Activated B cell treated with CpG ODN at 0.5 μM for 24 hours (primary cell): ENCODE measurements around the gene LMAN2L. TPM values are rescaled to one million over a fixed set of nuclear protein-coding genes. Genes with fewer than 3 reads are reported as not detected.

Experiments
- ATAC-seq: fragments of 200-7000 bp; cut with Tn5 transposase; one replicate; pipeline ENCODE4 v1.10.0; 2021; ENCODE audit warnings: low read depth, mild to moderate bottlenecking, moderate library complexity
- CTCF ChIA-PET: fragments of 350-600 bp; sonication (Branson Sonifier 250); formaldehyde crosslinking; loops from one replicate; lab custom pipeline; 2021; ENCODE audit warnings: antibody characterized with exemption; lab: Charles Lee
- POLR2A ChIA-PET: fragments of 350-600 bp; sonication (Branson Sonifier 250); formaldehyde crosslinking; loops from one replicate; lab custom pipeline; 2021; ENCODE audit warnings: antibody characterized with exemption; lab: Charles Lee
- DNase-seq: peaks from one replicate; pipeline ENCODE4 v3.0.0; 2022
- H3K27ac Mint-ChIP-seq: one replicate; pipeline ENCODE4 v1.8.0; 2020; ENCODE audit warnings: mixed read lengths
- H3K27me3 Mint-ChIP-seq: one replicate; pipeline ENCODE4 v1.8.0; 2021; ENCODE audit warnings: mixed read lengths
- H3K36me3 Mint-ChIP-seq: one replicate; pipeline ENCODE4 v1.8.0; 2021; ENCODE audit warnings: low read depth, mixed read lengths
- H3K4me1 Mint-ChIP-seq: one replicate; pipeline ENCODE4 v1.8.0; 2021; ENCODE audit warnings: mixed read lengths
- H3K4me3 Mint-ChIP-seq: one replicate; pipeline ENCODE4 v1.8.0; 2020; ENCODE audit warnings: mild to moderate bottlenecking, mixed read lengths
- H3K9me3 Mint-ChIP-seq: one replicate; pipeline ENCODE4 v1.8.0; 2020; ENCODE audit warnings: mixed read lengths
- CTCF ChIP-seq: fragments of 200-600 bp; IDR thresholded peaks from one replicate; pipeline ENCODE4 v1.8.0; 2022; ENCODE audit warnings: antibody characterized with exemption, mild to moderate bottlenecking
- intact Hi-C: fragments of 100-400 bp; cut with micrococcal nuclease; formaldehyde crosslinking; loops from one replicate; pipeline ENCODE4 v1.15.1; 2024
- total RNA-seq: library from RNA; stranded (reverse); gene quantifications from 2 replicates; pipeline ENCODE4 v1.2.3, GENCODE V29; 2022

The LMAN2L gene
- total RNA-seq, 1 donor from 2014 or later, result 8.9 TPM

- no peaks in the 10 kb centered on the region for H3K27me3 Mint-ChIP-seq
- DNase-seq (no peak), ATAC-seq (no peak)
- no peaks in the 10 kb centered on the region for H3K4me1 Mint-ChIP-seq
- peaks cover 45% of the 10 kb centered on the region for H3K36me3 Mint-ChIP-seq
- CTCF ChIA-PET, result no interaction called here
- POLR2A ChIA-PET, result no interaction called here
- H3K9me3 Mint-ChIP-seq, result no peaks in the 10 kb centered on the region
- intact Hi-C loops, result no loop called here
- H3K4me3 Mint-ChIP-seq, result no peak overlapping the region
- TF ChIP-seq CTCF, result no peak
- no peak overlapping the region for H3K27ac Mint-ChIP-seq
Measured at GRCh38 chr2:96726131-96726530, 13.7 kb downstream of the LMAN2L start.

- no peaks in the 10 kb centered on the region for H3K27me3 Mint-ChIP-seq
- CTCF ChIA-PET, result no interaction called here
- POLR2A ChIA-PET, result no interaction called here
- no peak overlapping the region for H3K4me3 Mint-ChIP-seq
- no peak for TF ChIP-seq CTCF
- intact Hi-C loops, result no loop called here
- H3K27ac Mint-ChIP-seq, result no peak overlapping the region
- peaks cover 30% of the 10 kb centered on the region for H3K36me3 Mint-ChIP-seq
- no peak for DNase-seq
- ATAC-seq, result no peak
- H3K9me3 Mint-ChIP-seq, result no peaks in the 10 kb centered on the region
- no peaks in the 10 kb centered on the region for H3K4me1 Mint-ChIP-seq
Measured at GRCh38 chr2:96716388-96716787, 23.5 kb downstream of the LMAN2L start.

- Mint-ChIP-seq H3K27me3 (no peaks in the 10 kb centered on the region), H3K4me3 (no peak overlapping the region), H3K36me3 (peaks cover 35% of the 10 kb centered on the region), H3K27ac (no peak overlapping the region), H3K9me3 (no peaks in the 10 kb centered on the region), H3K4me1 (no peaks in the 10 kb centered on the region)
- CTCF ChIA-PET, result no interaction called here
- no peak for TF ChIP-seq CTCF
- POLR2A ChIA-PET, result no interaction called here
- intact Hi-C loops, result no loop called here
- ATAC-seq (no peak), DNase-seq (no peak)
Measured at GRCh38 chr2:96715658-96716057, 24.2 kb downstream of the LMAN2L start.

DNA sequence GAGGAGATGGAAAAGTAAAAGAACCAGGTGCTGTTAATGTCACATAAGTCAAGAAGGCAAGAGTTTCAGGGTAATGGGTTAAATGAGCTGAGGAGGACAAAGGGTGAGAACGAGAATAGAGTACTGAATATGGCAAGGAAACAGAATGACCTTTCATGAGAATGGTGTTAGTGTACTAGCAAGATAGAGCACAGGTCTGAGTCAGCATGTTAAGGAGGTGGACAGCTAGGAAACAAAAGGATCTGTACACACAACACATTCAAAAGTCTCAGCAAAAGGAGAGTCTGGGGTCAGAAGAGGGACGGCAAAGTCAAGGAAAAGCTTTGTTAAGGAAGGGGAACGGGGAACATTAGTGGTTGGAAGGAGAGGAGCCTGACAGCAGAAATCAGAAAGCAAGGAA lies 28.9 kb downstream of the LMAN2L start:
- ChIA-PET POLR2A (interaction anchor here (0.6 kb wide), 1 partner anchor 78 kb away, joined by 3 read pairs; no protein-coding TSS in a partner anchor), CTCF (no interaction called here)
- H3K4me1 Mint-ChIP-seq, result no peaks in the 10 kb centered on the region
- no peaks in the 10 kb centered on the region for H3K9me3 Mint-ChIP-seq
- intact Hi-C loops, result no loop called here
- H3K27me3 Mint-ChIP-seq, result no peaks in the 10 kb centered on the region
- no peak for ATAC-seq
- peaks cover 68% of the 10 kb centered on the region for H3K36me3 Mint-ChIP-seq
- TF ChIP-seq CTCF, result no peak
- no peak overlapping the region for H3K4me3 Mint-ChIP-seq
- no peak overlapping the region for H3K27ac Mint-ChIP-seq
- no peak for DNase-seq

- intact Hi-C loops, result no loop called here
- no peaks in the 10 kb centered on the region for H3K9me3 Mint-ChIP-seq
- peaks cover 37% of the 10 kb centered on the region for H3K36me3 Mint-ChIP-seq
- no peak for TF ChIP-seq CTCF
- POLR2A ChIA-PET, result no interaction called here
- H3K27ac Mint-ChIP-seq, result no peak overlapping the region
- CTCF ChIA-PET, result no interaction called here
- H3K27me3 Mint-ChIP-seq, result no peaks in the 10 kb centered on the region
- DNase-seq (no peak), ATAC-seq (no peak)
- peaks cover 2% of the 10 kb centered on the region for H3K4me1 Mint-ChIP-seq
- no peak overlapping the region for H3K4me3 Mint-ChIP-seq
Measured at GRCh38 chr2:96703021-96703751, 36.7 kb downstream of the LMAN2L start.
